Mesenchymal stem cell (in vitro differentiated cells and primary cell): ENCODE measurements around the gene SLC8A1.

Experiments used
- DNase-seq: peaks from one replicate; pipeline ENCODE4 v3.0.0-alpha.2; 2013
- H2AFZ ChIP-seq: one replicate; pipeline ENCODE4 v1.6.1; 2013; ENCODE audit warnings: low read depth, mild to moderate bottlenecking, control low read depth, inconsistent platforms, low read length, moderate library complexity
- H2AK5ac ChIP-seq: 2 replicates; pipeline ENCODE4 v1.6.1; 2013; ENCODE audit warnings: low read length, moderate library complexity, mild to moderate bottlenecking, inconsistent platforms; ENCODE audit not compliant: severe bottlenecking
- H2BK120ac ChIP-seq: one replicate; pipeline ENCODE4 v1.6.1; 2013; ENCODE audit warnings: low read depth, mild to moderate bottlenecking, inconsistent platforms, low read length, moderate library complexity
- H2BK12ac ChIP-seq, 2 experiments: one replicate each; pipeline ENCODE4 v1.6.1; 2013; ENCODE audit warnings: inconsistent platforms in 2 of 2, low read length in 2 of 2, mild to moderate bottlenecking in 2 of 2, moderate library complexity in 2 of 2, control low read depth in 1 of 2
- H2BK15ac ChIP-seq: one replicate; pipeline ENCODE4 v1.6.1; 2013; ENCODE audit warnings: mild to moderate bottlenecking, low read depth, inconsistent platforms; ENCODE audit not compliant: poor library complexity, severe bottlenecking
- H2BK5ac ChIP-seq: 2 replicates; pipeline ENCODE4 v1.6.1; 2013; ENCODE audit warnings: low read depth, mild to moderate bottlenecking, low read length, control low read depth, inconsistent platforms; ENCODE audit not compliant: poor library complexity, severe bottlenecking
- H3K14ac ChIP-seq, 2 experiments: one replicate each; pipeline ENCODE4 v1.6.1; 2013; ENCODE audit warnings: inconsistent platforms in 2 of 2, low read length in 2 of 2, control low read depth in 1 of 2, mild to moderate bottlenecking in 1 of 2, moderate library complexity in 1 of 2
- H3K18ac ChIP-seq, 2 experiments: one replicate each; pipeline ENCODE4 v1.6.1; 2013; ENCODE audit warnings: inconsistent platforms in 2 of 2, low read length in 2 of 2, control low read depth in 1 of 2, low read depth in 1 of 2, mild to moderate bottlenecking in 1 of 2
- H3K23ac ChIP-seq, 2 experiments: one replicate each; pipeline ENCODE4 v1.6.1; 2013; ENCODE audit warnings: inconsistent platforms in 2 of 2, low read length in 2 of 2, mild to moderate bottlenecking in 2 of 2, moderate library complexity in 2 of 2, control low read depth in 1 of 2
- H3K27ac ChIP-seq: 2 replicates; pipeline ENCODE4 v1.5.1; 2013; ENCODE audit warnings: mild to moderate bottlenecking, moderate library complexity, low read length, control low read depth, inconsistent platforms; ENCODE audit not compliant: poor library complexity, severe bottlenecking
- H3K27me3 ChIP-seq, 2 experiments: 2 replicates each; pipeline versions ENCODE4 v1.6.1 to v1.7.0; 2013; ENCODE audit warnings: low read length in 2 of 2, mild to moderate bottlenecking in 2 of 2, moderate library complexity in 2 of 2, control low read depth in 1 of 2, inconsistent platforms in 1 of 2; ENCODE audit not compliant: control insufficient read depth in 1 of 2, insufficient read depth in 1 of 2
- H3K36me3 ChIP-seq, 2 experiments: 2 replicates each; pipeline versions ENCODE4 v1.6.1 to v1.7.0; 2013; ENCODE audit warnings: low read length in 2 of 2, control low read depth in 1 of 2, inconsistent platforms in 1 of 2, low read depth in 1 of 2, mild to moderate bottlenecking in 1 of 2; ENCODE audit not compliant: insufficient read depth in 2 of 2, control insufficient read depth in 1 of 2
- H3K4ac ChIP-seq, 2 experiments: one replicate each; pipeline ENCODE4 v1.6.1; 2013; ENCODE audit warnings: inconsistent platforms in 2 of 2, low read length in 2 of 2, mild to moderate bottlenecking in 2 of 2, moderate library complexity in 2 of 2, control low read depth in 1 of 2, low read depth in 1 of 2
- H3K4me1 ChIP-seq: 2 replicates; pipeline ENCODE4 v1.6.1; 2013; ENCODE audit warnings: low read depth, low read length, control low read depth; ENCODE audit not compliant: control insufficient read depth, insufficient read depth
- H3K4me2 ChIP-seq: 2 replicates; pipeline ENCODE4 v1.6.1; 2013; ENCODE audit warnings: low read length, mild to moderate bottlenecking, inconsistent platforms; ENCODE audit not compliant: poor library complexity, severe bottlenecking
- H3K4me3 ChIP-seq, 2 experiments: 2 replicates each; pipeline versions ENCODE4 v1.5.1 to v1.7.0; 2013; ENCODE audit warnings: low read length in 2 of 2, mild to moderate bottlenecking in 2 of 2, control low read depth in 1 of 2, low read depth in 1 of 2; ENCODE audit not compliant: insufficient read depth in 1 of 2
- H3K79me1 ChIP-seq: replicated peaks from 2 replicates; pipeline ENCODE4 v1.6.1; 2013; ENCODE audit warnings: mild to moderate bottlenecking, control low read depth, low read length, inconsistent platforms; ENCODE audit not compliant: poor library complexity, severe bottlenecking
- H3K9ac ChIP-seq: 2 replicates; pipeline ENCODE4 v1.7.0; 2013; ENCODE audit warnings: mild to moderate bottlenecking, low read length, moderate library complexity
- H3K9me3 ChIP-seq: 2 replicates; pipeline ENCODE4 v1.7.0; 2013; ENCODE audit warnings: mild to moderate bottlenecking, low read length; ENCODE audit not compliant: control insufficient read depth
- H4K8ac ChIP-seq: one replicate; pipeline ENCODE4 v1.6.1; 2013; ENCODE audit warnings: inconsistent platforms, mild to moderate bottlenecking, low read length, moderate library complexity
- H4K91ac ChIP-seq: one replicate; pipeline ENCODE4 v1.6.1; 2013; ENCODE audit warnings: mild to moderate bottlenecking, low read length, inconsistent platforms
- WGBS: methylation state at CpG from one replicate; pipeline ENCODE4 v1.1.7; 2013; ENCODE audit warnings: mixed read lengths; 5-methylcytosine and 5-hydroxymethylcytosine counted together

SLC8A1 gene

DNA sequence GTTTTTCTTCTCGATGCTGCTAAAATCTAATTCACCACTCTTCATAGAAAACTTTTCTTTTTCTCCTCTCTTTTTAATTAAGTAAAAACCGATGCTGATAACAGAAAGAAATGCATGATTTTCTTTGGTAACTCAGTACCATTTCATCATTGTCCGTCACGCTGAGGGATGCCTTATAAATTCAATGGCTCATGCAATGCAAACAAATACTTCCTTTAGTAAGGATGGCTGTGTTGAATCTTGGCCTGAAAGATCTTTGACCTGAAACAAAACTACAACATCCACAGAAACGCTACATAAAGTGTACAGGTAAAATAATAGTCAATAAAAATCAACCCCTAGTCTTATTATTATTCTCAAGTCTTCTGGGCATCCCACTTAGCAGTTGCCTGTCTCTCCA is 261.4 kb downstream of the SLC8A1 start:
- H4K8ac ChIP-seq: no peak overlapping the region
- H2BK5ac ChIP-seq: no peak overlapping the region
- H2BK15ac ChIP-seq: no peak overlapping the region
- H3K18ac ChIP-seq: no peak overlapping the region
- H3K4me1 ChIP-seq: peaks cover 2% of the 10 kb centered on the region
- no peak overlapping the region for H2BK12ac ChIP-seq
- 96% methylated on average over 5 of the region's 5 CpGs for WGBS
- H3K9me3 ChIP-seq: no peaks in the 10 kb centered on the region
- H3K27me3 ChIP-seq: no peaks in the 10 kb centered on the region
- H2AFZ ChIP-seq: no peak overlapping the region
- H2BK120ac ChIP-seq: no peak overlapping the region
- no peak overlapping the region for H3K23ac ChIP-seq
- H3K4me2 ChIP-seq: no peak overlapping the region
- no peak overlapping the region for H3K4ac ChIP-seq
- H2AK5ac ChIP-seq: no peak overlapping the region
- H3K14ac ChIP-seq: no peak overlapping the region
- no peak overlapping the region for H3K9ac ChIP-seq
- H3K4me3 ChIP-seq: no peak overlapping the region
- H3K36me3 ChIP-seq: no peaks in the 10 kb centered on the region
- H3K27ac ChIP-seq: no peak overlapping the region
- H3K79me1 ChIP-seq: no peaks in the 10 kb centered on the region
- H4K91ac ChIP-seq: no peak overlapping the region
- no peak for DNase-seq

DNA sequence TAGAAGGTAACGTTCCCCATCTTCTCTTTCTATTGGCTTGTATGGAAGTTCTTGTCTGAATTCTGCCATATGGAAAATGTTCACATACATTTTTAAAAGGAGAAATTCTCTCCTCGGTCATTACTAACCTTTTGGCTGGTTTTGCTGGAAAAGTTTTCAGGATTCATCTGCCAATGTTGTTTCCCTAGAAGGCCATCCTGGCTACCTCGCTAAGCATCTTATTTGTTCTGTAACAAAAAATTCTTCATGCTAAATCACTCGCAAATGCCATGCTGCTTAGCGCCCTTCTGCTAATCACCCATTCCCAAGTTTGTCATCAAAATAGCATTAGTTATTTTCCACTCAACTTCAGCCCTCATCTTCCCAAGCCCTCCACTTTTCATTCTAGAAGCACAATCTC is 262.0 kb downstream of the SLC8A1 start:
- no peak overlapping the region for H2AK5ac ChIP-seq
- H2BK5ac ChIP-seq: no peak overlapping the region
- H3K4me2 ChIP-seq: no peak overlapping the region
- no peaks in the 10 kb centered on the region for H3K9me3 ChIP-seq
- no peaks in the 10 kb centered on the region for H3K36me3 ChIP-seq
- H4K8ac ChIP-seq: no peak overlapping the region
- H3K18ac ChIP-seq: no peak overlapping the region
- no peak overlapping the region for H4K91ac ChIP-seq
- H3K14ac ChIP-seq: no peak overlapping the region
- no peak overlapping the region for H2BK120ac ChIP-seq
- H2BK12ac ChIP-seq: no peak overlapping the region
- DNase-seq: no peak
- H3K4ac ChIP-seq: no peak overlapping the region
- H3K4me3 ChIP-seq: no peak overlapping the region
- WGBS: 95% methylated on average over 4 of the region's 5 CpGs
- peaks cover 2% of the 10 kb centered on the region for H3K4me1 ChIP-seq
- H3K9ac ChIP-seq: no peak overlapping the region
- no peak overlapping the region for H3K23ac ChIP-seq
- H2AFZ ChIP-seq: no peak overlapping the region
- no peak overlapping the region for H2BK15ac ChIP-seq
- no peaks in the 10 kb centered on the region for H3K27me3 ChIP-seq
- H3K79me1 ChIP-seq: no peaks in the 10 kb centered on the region
- no peak overlapping the region for H3K27ac ChIP-seq

DNA sequence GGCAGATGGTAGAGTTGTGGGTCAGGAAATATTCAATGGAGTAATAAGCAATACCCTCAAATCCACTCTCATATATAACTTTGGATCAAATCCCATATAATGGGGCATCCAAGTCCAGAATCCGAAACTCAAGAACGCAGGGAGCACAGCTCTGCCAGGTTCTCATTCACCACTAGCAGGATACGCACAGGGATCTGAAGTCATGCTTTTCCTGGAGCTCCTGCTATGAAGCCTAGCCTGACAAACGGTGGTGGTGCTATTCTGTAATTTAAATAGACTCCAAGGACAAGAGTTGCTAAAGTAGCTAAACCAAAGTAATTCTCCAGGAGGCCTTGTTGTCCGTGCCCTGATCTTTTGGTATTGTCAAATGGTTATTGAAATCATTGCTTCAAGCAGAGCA is 264.8 kb downstream of the SLC8A1 start:
- 91% methylated on average over 5 of the region's 5 CpGs for WGBS
- Histone ChIP-seq H4K91ac (no peak overlapping the region), H3K4me2 (no peak overlapping the region), H3K23ac (no peak overlapping the region), H3K27ac (no peak overlapping the region), H3K9ac (no peak overlapping the region), H3K4ac (no peak overlapping the region), H4K8ac (no peak overlapping the region), H2BK5ac (no peak overlapping the region), H3K14ac (no peak overlapping the region), H3K9me3 (no peaks in the 10 kb centered on the region), H2BK15ac (no peak overlapping the region), H2AFZ (no peak overlapping the region), H3K18ac (no peak overlapping the region), H3K4me3 (no peak overlapping the region), H3K27me3 (no peaks in the 10 kb centered on the region), H3K36me3 (no peaks in the 10 kb centered on the region), H3K79me1 (peaks cover 2% of the 10 kb centered on the region), H2AK5ac (no peak overlapping the region), H2BK120ac (no peak overlapping the region), H3K4me1 (no peaks in the 10 kb centered on the region), H2BK12ac (no peak overlapping the region)
- DNase-seq: no peak

DNA sequence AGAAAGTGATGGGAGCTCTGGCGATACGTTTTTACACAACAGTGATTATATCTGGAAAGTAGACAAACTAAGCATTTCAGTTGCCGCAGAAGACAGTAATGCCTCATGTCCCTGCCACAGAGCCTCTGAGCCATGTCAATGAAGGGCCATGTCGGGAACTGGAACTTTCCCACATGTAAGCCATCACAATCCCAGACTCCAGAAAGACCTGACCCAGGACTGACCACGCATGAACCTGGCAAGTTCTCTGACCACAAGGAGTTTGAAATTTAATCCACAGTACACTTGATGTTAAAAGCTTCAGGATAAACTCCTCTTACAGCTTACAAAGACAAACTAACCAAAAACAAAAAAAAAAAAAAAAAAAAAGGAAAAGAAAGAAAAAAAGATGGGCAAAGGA is 267.3 kb downstream of the SLC8A1 start:
- H2BK12ac ChIP-seq: no peak overlapping the region
- H2BK5ac ChIP-seq: no peak overlapping the region
- no peak overlapping the region for H2BK15ac ChIP-seq
- no peak overlapping the region for H2AFZ ChIP-seq
- H3K4me2 ChIP-seq: no peak overlapping the region
- no peaks in the 10 kb centered on the region for H3K27me3 ChIP-seq
- H3K14ac ChIP-seq: no peak overlapping the region
- H3K4ac ChIP-seq: no peak overlapping the region
- no peaks in the 10 kb centered on the region for H3K36me3 ChIP-seq
- no peak overlapping the region for H2AK5ac ChIP-seq
- no peak overlapping the region for H3K4me3 ChIP-seq
- no peaks in the 10 kb centered on the region for H3K9me3 ChIP-seq
- WGBS: 72% methylated on average over 4 of the region's 5 CpGs
- H2BK120ac ChIP-seq: no peak overlapping the region
- DNase-seq: no peak
- peaks cover 4% of the 10 kb centered on the region for H3K79me1 ChIP-seq
- H3K18ac ChIP-seq: no peak overlapping the region
- no peak overlapping the region for H3K9ac ChIP-seq
- H3K23ac ChIP-seq: no peak overlapping the region
- no peak overlapping the region for H4K91ac ChIP-seq
- no peaks in the 10 kb centered on the region for H3K4me1 ChIP-seq
- no peak overlapping the region for H3K27ac ChIP-seq
- no peak overlapping the region for H4K8ac ChIP-seq
